Stimulated activated CD4-positive, alpha-beta T cell treated with anti-CD3 and anti-CD28 coated beads, TNF-alpha, amount 100 ng/mL, for 1 hour (primary cell): ENCODE data around the gene TMEM229B.

Experiments used
- DNase-seq, 3 donors: peaks; one replicate each; pipeline ENCODE4 v3.0.0-alpha.2; 2020; ENCODE audit warnings: low read depth in 3 of 3, low spot score in 1 of 3

TMEM229B gene

GRCh38 chr14:67515386-67516079, 27.0 kb upstream of the TMEM229B start:
- no peak for DNase-seq

- DNase-seq, result no peak
Observed at GRCh38 chr14:67514650-67515385, 26.3 kb upstream of the TMEM229B start.

DNA sequence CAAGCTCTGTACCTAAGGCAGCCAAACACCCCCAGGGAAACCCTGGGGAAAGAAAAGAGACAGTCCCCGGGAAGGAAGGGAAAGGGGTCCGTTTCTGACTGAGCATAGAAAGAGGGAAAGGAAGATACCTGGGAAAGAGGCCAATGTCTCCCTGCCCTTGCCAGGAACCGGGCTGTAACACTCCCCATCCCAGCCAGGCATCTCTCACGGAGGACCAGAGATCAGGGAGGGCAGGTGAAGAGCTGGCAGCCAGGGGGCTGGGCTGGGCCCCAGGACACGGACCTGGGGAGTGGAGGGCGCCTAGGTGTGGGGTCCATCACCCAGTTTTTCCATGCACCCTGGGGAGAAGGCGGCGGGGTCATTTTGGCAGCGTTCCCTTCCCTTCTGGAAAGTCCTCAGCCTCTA, 25.7 kb upstream of the TMEM229B start:
- no peak for DNase-seq

GRCh38 chr14:67513631-67514108, 25.1 kb upstream of the TMEM229B start:
- no peak for DNase-seq

- DNase-seq, result no peak
Observed at GRCh38 chr14:67512463-67513310, 24.2 kb upstream of the TMEM229B start.

GRCh38 chr14:67510836-67511235, 22.3 kb upstream of the TMEM229B start:
- DNase-seq, result no peak

- no peak for DNase-seq
Observed at GRCh38 chr14:67510121-67510520, 21.6 kb upstream of the TMEM229B start.

- no peak for DNase-seq
Observed at GRCh38 chr14:67508956-67509355, 20.4 kb upstream of the TMEM229B start.

- DNase-seq, result no peak
Observed at GRCh38 chr14:67505254-67505653, 16.7 kb upstream of the TMEM229B start.

DNA sequence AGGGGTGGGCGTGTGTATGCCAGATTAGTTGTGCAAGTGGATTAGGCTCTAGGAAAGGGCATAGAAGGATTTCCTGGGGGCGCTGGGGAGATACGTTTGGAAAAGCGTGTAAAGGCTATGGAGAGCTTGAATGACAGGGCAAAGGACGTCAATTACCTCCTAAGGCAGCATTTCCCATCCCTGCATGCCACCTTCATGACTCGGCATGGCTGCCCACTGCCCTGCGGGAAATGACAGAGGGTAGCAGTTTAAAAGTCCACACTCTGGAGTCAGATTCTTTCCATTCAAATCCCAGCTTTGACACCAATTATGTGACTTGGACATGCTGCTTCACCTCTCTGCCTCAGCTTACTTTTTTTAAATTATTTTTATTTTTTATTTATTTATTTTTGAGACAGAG, 14.8 kb upstream of the TMEM229B start:
- DNase-seq, result no peak

DNA sequence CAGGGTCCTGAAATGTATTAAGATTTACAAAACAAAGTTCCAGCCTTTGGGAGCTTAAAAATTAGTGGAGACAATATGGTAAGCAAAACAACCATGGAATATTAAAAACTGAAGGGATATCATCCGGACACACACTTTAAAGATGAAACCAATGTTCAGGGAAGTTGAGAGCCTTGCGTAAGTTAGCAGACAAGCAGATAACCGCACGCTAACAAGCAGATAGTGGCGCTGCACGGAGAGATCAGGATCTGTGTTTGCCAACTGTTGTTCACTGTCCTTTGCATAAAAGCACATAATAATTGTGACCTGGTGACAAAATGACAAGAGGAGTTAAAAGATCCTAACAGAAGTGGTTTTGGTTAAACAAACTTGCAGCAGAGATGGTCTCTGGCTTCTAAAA, 14.3 kb upstream of the TMEM229B start:
- no peak for DNase-seq

DNA sequence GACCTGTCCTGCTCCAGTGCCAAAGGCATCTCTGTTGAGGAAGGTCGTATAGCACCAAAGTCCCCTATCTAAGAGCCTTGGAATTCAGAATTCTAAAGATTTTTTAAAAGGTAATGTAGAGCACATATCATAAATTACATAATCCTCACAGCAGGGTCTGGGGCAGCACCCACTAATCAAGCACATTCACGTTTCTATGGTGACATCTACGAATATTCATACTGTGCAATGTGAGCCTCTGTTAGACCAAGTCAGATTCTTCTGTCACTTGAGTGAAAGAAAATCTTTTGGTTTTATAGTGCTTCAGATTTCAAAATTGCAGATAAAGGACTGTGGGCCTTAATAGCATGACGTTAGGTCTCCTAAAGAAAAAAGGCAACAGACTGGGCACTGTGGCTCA, 13.1 kb upstream of the TMEM229B start:
- no peak for DNase-seq

- no peak for DNase-seq
Observed at GRCh38 chr14:67500981-67501380, 12.5 kb upstream of the TMEM229B start.

DNA sequence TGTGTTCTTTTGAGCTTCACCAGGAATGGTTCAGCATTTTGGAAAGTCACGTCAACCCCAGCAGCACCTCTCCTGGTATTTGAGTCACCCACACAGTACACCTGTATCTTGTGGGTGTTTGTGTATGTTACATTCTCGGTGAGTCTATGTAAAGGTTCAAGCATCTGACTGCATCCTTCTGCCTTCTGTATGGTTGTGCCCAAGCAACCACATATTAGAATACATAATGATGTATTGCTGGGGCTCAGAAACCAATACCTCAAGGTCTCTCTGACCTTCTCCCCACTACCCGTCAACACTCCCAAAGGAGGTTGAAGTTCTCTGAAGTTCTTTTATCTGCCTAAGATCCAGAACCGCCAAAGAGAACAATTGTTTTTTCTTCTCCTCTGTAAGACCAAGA, 9.2 kb upstream of the TMEM229B start:
- no peak for DNase-seq

GRCh38 chr14:67497216-67497615, 8.7 kb upstream of the TMEM229B start:
- DNase-seq, result no peak

DNA sequence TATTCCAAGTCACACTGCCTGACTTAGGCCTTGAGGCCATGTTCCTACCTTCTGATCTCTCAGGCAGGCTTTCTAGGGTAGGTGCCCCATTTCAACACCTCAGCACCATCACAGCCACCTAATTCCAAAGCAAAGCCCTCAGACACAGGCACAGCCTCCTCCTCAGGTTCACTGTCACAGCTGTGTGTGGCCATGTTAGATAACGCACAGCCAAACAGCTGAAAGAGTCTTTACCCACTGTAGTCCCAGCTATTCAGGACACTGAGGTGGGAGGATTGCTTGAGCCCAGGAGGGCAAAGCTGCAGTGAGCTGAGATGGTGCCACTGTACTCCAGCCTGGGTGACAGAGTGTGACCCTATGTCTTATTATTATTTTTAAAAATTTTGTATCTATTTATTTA, 7.3 kb upstream of the TMEM229B start:
- DNase-seq, result no peak

- DNase-seq, result no peak
Observed at GRCh38 chr14:67493092-67493717, 4.7 kb upstream of the TMEM229B start.

DNA sequence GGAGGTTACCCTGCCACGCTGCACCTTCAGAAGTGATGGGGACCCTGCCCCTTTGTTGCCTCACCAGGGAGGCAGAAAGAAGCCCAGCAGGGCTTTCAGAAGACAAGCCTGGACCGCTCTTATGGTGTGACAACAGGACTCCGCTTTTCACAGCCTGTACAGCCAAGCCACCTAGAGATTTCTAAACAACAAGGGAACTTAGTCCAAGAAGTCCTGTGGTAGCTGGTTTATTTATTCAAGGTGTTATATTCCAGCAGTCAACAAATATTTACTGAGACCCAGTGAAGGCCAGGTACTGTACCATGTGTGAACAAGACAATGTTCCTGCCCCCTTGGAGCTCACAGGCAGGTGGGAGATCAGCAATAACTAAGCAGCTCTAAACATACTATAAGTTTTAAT, 4.0 kb upstream of the TMEM229B start:
- no peak for DNase-seq

DNA sequence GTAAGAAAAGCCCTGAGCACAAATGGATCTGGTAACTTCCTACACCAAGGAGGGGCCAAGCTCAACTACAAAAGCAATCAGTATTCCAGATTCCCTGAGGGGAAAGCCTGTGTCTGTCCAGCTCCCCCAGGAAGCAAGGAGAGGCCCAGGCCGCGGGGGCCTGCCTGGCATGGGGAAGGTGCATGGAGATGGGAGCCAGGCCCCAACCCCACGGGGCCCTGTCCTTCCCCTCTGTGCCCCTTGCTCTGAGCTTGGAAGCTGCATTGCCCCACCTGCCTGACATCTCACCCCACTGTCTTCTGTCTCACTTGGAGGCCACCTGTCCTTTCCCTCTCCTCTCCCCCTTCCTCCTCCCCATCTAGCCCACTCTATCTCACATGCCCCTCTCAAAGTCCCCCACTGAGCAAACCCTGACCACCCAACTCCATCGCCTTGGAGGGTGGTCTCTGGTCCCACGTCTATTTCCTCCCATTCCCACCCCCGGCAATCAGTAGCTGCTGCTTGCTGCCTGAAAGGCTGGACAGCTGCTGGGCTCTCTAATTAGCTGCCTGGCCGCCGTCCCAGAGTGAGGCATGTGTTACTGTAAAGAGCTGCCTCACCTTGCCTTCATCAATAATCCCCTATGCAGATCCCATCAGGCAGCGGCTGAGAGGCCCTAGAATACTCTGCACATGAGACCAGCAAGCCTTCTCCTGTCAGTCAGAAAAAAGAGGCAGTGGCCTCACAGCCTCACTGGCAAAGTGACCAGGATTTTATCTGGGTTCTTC, 3.4 kb upstream of the TMEM229B start:
- DNase-seq, result no peak

GRCh38 chr14:67491285-67491684, 2.8 kb upstream of the TMEM229B start:
- DNase-seq, result no peak

- no peak for DNase-seq
Observed at GRCh38 chr14:67490196-67490595, 1.7 kb upstream of the TMEM229B start.
